ENCODE measurements around the gene CACNG1.

GRCh38 chr17:67018471-67019434 lies 25.6 kb upstream of the CACNG1 start:
- TF ChIP-seq CTCF (IDR thresholded peaks at IDR 0.05): no peak
- no peak for TF ChIP-seq ESRRA (IDR thresholded peaks at IDR 0.05; ENCODE audit: borderline replicate concordance, low read length)

Data from A549 (cell line).